ENCODE results near the gene MTARC2.
"Not testable (repeated sequence)": the region's sequence is repeated elsewhere in the genome, so short reads cannot be mapped to it uniquely, and the experiment has no call there.

MTARC2 gene

DNA sequence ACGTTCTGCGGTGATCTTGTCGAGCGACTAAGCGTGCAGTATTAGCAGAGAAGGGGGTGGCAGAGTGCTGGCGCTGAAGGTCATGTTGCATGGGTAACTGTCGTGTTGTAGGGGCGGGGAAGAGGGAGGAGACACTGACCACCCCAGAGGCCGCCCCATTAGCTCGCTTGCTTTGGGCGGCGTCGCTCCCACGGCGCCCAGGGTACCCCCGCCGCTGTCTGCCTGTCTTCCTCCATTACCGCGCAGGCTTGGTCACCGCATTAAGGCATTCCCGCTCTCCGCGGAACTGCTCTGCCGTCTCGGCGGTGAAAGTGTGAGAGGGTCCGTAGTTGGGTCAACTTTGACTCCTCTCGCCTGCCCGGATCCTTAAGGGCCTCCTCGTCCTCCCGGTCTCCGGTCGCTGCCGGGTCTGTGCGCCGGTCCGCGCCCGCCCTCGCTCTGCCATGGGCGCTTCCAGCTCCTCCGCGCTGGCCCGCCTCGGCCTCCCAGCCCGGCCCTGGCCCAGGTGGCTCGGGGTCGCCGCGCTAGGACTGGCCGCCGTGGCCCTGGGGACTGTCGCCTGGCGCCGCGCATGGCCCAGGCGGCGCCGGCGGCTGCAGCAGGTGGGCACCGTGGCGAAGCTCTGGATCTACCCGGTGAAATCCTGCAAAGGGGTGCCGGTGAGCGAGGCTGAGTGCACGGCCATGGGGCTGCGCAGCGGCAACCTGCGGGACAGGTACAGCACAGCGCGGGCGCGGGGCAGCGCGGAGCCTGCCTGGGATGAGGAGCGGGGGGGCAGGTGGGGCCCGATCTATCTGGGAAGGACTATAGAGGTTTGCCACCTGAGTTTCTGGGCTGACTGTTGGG lies at the start of gene MTARC2:
MTARC2 (plus strand) TSS at position 234 of the 846 bp plus-strand sequence; CDS start at position 444, 210 bp downstream.
- DNase-seq (ENCODE audit: low spot score): peak; percentile 21

DNA sequence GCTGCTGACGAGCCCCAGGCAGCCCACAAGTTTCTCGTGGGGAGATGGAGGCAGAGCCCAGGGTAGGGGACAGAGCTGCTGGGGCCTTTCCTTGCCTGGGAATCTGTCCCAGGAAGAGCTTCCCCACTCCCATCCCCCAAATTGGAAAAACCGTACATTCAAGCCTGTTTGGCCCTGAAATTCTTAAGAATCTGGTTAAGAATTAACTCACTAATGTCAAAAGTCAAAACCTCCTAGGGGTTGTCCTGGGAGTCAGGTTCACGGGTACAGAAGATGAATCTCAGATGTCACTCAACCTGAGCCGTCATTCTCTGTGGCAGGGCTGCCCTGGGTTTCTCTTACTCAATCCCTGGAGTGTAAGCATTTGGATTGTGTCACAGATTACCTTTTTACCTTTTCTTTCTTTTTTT lies 49.5 kb upstream of the MTARC2 start:
- DNase-seq (ENCODE audit: low spot score): no peak

DNA sequence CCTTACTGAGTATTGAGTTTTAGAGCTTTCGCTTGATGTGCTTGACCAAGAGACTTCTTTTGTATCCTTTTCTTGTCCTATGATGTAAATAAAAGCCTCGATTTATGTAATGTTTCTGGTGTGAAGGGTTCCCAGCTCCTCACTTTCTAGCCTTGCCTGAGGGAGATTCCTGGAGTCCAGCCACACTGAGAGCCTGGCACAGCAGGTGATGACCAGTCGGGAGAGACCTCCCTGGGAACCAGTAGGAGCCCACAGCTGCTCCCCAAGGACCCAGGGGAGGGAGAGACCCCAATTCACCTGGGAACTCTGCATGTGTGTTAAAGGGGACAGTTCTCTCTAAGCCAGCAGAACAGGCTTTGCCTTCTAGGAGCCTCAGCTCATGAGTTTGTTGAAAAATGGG lies 49.1 kb upstream of the MTARC2 start:
- DNase-seq (ENCODE audit: low spot score): no peak

DNA sequence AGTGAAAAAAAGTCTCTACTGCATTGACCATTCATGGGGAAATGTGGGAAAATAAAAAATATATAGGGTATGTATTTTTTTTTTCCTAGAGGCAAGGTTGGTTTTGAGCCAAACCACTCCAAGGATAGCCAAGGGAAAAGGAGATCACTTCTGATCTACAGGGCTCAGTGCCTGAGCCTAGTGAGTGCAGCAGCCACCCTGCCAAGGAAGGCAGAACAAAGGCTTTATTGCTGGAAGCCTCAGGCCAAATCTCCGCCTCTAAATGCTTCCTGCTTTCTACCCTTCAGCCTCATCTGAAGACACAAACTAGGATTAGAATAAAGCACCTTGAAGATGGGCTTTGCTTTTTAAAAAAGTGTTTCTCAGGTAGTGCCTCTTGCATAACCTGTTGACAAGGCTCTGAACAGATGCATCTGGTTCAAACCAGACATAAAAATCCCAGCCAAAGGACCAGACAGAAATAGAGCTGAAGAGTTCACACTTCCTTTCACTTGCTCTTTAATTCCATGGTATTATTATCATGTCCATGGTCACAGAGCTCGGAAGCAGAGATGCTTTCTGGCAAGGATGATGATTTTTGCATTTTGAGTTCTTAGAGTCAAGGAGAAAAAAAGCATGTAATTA lies 47.5 kb upstream of the MTARC2 start:
- no peak for DNase-seq (ENCODE audit: low spot score)

DNA sequence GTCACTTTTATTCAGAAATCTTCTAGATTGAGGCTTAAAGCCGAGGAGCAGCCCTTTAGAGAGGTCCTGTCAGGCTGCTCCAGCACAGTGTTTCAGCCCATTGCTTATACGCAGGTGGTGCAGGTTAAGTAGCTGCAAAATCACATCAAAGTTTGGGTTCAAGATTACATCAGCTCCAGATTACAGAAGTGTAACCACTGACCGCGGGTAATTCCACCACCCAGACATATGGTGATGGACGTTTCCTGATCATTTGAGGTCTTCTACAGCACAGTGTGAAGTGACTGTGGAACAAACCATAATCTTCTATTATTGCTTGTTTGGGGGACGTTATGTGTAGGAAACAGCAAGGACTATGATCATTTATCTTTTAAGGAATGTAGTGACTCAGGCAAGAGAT lies 46.1 kb upstream of the MTARC2 start:
- DNase-seq (ENCODE audit: low spot score): no peak

DNA sequence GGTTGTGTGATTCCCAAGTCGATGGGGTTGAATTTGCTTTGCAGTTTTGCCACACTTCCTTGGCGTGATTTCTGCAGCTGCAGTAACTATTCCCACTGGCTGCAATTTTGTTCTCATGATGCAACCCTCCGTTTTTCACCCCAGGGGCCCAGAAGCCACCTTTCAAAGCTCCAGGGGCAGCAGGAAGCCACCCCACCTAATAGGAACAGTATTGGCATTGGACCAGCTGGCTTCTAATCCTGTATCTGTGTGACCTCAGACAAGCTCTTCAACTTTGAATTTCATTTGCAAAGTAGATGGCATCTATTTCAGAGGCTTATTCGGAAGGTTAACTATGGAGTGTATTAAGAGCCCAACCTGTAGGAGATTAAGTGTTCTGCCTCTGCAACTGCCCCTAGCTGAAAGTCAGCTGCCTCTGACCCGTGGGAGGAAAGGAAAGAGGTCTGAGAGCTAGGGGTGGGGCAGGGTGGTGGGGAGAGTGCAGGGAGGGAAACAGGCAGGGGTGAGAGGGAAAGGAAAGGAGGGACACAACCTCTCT lies 45.3 kb upstream of the MTARC2 start:
- DNase-seq (ENCODE audit: low spot score): no peak

DNA sequence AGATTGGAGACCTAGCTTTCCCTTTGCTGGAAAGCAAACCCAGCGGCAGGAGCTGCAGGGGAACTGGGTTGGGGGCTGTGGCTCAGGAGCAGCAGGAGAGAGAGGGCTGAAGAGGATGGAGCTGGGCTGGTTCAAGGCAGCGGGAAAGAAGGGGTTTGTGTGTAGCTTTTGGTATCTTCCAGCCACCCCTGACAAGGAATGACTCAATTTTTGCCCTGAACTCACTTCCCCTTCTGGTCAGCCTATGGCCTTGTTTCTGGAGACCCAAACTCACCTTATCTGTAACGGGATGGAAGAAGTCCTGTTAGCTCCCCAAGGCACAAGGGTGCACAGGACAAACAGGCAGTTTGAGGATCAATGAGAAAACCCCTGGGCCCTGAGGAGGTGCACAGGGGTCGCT lies 44.8 kb upstream of the MTARC2 start:
- DNase-seq (ENCODE audit: low spot score): no peak

DNA sequence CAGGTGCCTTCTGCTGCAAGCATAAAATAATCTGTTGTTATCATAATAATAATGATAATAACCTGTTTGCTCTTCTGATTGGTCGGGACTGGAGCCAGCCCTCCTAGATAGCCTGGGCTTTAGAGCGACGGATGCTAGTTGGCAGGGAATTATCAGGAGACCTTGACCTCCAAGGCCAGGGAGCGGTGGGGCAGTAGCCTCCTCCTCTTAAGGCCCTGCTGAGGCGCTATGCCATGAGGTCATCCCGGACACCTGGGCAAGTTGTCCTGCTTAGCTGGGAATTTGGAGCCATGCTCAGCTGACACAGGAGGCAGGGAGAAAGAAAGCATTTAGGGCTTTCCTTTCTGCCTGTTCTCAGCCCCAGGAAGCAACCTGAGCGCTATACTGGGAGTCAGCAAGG lies 42.3 kb upstream of the MTARC2 start:
- no peak for DNase-seq (ENCODE audit: low spot score)

DNA sequence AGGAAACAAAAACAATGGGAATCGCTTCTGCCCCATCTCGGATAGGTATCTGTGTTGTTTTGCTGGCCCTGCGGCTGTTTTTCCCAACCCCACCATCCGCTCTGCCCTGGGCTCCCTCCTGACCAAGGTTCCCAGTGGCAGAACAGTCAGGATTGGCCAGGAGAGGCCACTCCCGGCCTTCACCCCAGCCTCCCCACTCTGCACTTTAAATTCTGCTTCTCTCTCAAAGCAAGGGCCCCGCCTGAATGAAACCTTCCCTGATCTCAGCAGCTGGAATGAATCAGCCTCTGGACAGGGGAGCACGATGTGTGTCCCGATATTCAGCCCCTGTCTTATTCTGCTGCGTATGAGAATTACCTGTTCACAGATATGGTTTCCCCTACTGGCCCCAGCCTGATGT lies 41.6 kb upstream of the MTARC2 start:
- no peak for DNase-seq (ENCODE audit: low spot score)

DNA sequence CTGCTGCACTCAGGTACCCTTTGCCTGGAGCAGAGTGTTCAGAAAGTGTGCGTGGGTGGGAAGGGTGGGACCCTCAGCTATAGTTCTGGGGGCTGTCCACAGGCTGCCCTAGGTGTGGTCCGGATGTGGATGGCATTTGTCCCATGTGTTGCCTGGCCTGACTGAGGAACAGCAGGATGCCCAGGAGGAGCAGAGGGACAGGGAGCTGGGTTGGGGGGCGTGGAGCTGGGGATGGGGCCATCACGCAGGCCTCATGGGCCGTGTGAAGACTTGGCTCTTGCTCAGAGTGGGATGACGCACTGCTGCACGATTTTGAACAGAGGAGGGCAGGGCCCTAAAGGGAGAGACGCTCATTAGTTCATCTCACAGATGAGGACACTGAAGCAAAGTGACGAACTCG lies 41.0 kb upstream of the MTARC2 start:
- no peak for DNase-seq (ENCODE audit: low spot score)

DNA sequence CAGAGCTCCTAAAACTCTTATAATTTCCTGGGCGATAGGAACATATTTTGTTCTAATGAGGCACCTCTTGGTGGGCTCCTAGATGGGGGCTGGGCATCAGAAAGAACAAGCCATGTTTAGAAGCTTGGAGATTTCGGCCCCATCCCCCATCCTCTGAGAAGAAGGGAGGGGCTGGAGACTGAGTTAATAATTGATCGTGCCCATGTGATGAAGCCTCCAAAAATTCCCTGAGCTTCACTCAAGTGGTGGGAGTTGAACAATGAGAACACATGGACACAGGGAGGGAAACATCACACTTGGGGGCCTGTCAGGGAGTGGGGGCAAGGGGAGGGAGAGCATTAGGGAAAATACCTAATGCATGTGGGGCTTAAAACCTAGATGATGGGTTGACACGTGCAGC lies 39.9 kb upstream of the MTARC2 start:
- DNase-seq (ENCODE audit: low spot score): no peak

DNA sequence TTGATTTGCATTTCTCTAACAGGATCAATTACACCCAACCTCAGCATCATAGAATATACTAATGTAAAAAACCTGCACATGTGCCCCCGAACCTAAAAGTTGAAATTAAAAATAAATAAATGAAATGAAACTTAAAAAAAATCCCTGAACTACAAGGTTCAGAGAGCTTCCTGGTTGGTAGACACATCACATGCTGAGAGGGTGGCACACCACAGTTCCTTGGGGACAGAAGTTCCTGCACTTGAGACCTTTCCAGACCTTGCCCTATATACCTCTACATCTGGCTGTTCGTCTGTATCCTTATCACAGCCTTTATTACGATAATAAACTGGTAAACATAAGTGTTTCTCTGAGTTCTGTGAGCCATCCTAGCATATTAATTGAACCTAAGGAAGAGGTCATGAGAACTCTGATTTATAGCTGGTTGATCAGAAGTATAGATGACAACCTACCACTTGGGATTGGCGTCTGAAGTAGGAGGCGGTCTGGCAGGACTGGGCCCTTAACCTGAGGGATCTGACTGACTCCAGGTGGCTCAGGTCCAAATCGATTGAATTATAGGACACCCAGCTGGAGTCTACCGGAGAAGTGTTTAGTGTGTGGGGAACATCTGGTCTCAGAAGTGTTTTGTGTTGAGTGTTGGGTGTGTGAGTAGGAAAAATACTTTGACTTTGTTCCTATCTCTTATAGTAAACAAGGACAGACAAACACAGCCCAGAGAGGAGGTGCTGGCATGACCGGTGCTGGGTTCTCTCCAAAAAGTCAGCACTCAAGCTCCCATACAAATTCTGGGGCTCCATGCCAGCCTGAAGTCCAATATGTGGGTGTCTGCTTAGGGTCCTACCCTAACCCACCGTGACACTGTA lies 39.0 kb upstream of the MTARC2 start:
- DNase-seq (ENCODE audit: low spot score): peak; percentile 33

DNA sequence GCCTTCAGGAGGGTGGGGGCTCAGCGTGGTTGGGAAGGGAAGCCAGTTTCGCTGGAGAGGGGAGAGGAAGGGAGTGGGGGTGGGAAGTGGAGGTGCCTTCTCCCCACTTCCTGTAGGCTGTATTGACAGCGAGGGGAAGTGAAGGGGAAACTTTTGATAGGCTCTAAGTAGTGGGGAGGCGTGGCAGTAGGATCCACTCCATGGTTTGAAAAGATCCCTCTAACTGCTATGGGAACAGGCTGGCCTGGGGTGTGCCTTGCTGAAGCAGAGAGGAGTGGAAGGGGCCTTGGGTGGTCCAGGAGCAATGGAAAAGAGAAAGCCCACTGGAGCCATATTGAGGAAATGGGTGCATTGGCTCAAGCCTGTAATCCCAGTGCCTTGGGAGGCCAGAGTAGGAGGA lies 37.8 kb upstream of the MTARC2 start:
- no peak for DNase-seq (ENCODE audit: low spot score)

DNA sequence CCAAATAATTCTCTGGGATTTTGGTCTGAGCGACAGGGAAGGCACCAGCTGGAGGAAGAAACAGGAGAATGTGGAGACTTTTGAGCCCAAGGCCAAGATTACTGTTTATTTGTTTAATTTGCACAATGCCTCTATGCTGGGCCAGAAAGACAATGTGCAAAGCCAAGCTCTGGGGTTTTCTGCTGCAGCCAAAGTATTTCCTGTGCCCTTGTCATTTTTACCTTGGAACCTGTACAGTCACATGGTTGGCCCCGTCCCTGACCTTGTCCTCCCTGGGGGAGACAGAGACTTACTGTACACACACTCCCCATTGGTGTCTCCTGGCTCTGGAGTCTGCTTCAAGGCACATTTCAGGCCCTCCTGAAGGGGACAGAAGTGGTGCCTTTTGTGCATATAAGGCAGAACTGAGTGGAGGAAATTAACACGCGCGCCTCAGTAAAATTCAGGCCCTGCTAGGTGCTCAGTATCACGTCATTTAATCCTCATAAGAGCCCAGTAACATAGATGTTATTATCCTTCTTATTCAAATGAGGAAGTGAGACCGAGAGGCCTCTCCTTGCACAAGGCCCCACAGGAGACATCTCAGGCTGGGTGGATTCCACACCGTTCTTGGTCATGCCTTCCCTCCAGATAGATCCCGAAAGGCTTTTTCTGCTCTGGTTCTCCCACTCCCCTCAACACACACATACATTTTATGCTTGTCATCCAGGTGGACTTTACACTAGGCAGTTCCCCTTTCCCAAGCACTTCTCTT lies 36.9 kb upstream of the MTARC2 start:
- peak; percentile 48 for DNase-seq (ENCODE audit: low spot score)

DNA sequence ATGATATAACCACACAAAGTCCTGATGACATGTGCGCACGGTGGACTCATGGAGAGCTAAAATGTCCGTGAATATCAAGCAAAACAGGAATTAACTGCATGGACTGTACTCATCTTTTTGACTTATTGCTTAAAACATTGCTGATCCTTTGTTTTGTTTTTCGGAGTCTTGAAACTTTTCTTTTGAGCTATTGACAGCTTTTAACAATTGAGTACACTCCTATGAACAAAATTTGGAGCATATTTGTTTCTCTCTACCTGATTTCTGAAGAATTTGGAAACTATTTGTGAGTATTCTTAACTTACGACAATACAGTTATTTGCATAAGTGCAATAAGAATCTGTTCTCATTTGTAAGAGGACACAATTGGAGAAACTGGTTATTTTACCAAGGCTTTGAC lies 32.1 kb upstream of the MTARC2 start:
- not testable (repeated sequence) for DNase-seq (ENCODE audit: low spot score)

DNA sequence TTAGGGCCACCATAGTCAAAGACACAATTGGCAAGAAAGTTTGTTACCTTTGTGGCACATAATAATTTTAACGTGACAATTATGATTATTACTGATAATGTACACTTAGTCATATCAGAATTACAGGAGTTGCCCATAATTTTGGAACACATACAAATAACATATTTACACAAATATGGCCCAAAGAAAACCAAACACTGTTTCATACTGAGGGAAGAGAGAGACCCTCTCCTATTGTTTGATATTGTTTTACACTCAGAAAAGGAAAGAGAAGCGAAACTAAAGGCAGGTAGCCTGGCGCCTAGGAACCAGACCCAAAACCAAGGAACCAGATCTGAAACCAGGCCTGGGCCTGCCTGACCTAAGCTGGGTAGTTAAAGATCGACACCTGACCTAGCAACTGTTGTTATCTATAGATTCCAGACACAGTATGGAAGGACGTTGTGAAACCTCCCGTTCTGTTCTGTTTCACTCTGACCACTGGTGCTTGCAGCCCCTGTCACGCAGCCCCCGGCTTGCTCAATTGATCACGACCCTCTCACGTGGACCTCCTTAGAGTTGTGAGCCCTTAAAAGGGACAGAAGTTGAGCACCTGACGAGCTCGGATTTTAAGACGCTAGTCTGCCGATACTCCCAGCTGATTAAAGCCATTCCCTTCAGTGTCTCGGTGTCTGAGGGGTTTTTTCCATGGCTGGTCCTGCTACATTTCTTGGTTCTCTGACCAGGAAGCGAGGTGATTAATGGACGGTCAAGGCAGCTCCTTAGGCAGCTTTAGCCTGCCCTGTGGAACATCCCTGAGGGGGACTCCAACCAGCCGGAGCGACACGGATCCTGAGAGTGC lies 30.1 kb upstream of the MTARC2 start:
- DNase-seq (ENCODE audit: low spot score): no peak

DNA sequence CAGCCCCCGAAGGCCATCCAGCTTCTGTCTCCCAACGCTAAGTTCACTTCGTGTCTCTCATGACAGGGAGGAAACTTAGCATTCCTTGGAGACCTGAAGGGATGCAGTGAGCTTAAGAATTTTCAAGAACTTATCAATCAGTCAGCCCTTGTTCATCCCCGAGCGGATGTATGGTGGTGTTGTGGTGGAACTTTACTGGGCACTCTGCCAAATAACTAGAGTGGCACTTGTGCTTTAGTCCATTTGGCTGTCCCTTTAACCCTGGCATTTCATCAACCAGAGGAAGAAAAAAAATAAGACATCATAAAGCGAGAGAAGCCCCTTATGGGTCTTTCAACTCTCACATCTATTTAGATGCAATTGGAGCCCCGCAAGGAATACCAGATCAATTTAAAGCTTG lies 26.9 kb upstream of the MTARC2 start:
- not testable (repeated sequence) for DNase-seq (ENCODE audit: low spot score)

DNA sequence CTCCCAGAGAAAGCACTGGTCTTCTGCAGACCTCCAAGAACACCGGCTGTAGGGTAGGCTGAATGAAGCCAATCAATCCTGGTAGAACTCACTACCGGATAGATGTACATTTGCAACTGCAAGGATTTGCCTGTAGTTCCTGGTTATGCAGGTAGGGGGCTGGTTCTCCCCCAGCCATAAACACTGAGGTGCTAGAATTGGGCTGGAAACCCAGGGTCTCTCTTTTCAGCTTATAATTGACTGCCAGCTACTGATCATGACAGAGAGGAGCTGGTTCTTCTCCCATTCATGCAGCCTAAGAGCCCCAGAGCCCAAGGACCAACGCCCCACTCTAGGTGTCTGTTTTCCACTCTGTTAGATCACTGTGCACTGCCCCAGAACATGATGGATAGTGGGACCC lies 21.5 kb upstream of the MTARC2 start:
- peak; percentile 32 for DNase-seq (ENCODE audit: low spot score)

DNA sequence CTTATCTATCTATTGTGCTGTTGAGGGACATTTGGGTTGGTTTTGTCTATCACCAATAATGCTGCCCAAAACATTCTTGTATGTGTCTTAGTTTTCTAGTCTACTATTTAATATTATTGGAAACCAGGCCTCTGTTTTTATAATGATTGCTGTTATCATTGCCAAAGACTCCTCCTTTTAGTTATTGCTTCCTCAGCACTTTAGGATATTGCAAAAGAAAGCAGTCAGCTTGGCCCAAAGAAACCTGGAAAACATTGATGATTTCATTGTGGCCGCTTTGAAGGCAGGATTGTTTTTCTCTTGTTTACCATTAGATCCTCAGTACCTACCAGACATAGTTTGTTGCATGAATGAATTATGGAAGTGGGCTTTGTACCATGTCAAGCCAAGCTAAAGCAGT lies 20.6 kb upstream of the MTARC2 start:
- no peak for DNase-seq (ENCODE audit: low spot score)

DNA sequence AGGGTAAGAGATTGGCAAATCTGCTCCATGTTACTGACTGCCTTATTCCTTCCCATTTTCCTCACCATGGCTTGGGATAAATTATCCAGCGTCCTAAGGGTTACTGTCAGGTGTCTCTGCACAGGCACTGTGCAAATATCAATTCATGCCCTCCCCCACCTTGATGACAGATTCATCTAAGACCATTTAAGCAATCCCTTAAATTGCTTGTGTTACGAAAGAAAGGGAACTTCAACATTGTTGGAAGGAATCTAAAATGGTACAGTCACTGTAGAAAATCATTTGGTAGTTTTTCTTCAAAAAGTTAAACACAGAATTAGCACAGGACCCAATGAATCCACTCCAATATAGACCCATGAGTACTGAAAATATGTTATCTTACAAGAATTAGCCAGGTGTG lies 17.6 kb upstream of the MTARC2 start:
- no peak for DNase-seq (ENCODE audit: low spot score)

DNA sequence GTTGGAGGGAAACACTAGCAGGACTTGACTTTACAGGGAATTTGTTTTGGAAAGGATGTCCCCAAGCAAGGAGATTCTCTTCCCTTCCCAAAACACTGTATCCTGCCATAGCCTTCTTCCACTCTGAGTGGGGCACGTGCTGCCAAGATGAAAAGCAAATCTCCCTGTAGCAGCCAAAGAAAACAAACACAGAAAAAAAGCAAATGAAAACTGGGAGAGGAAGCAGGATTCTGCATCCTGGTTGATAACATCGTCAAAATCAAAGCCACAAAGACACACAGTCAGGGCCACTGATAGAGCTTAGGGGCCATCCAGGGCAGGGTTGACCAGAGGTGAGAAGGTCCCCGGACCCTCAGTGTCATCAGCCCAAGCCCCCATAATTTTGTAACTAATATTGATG lies 16.0 kb upstream of the MTARC2 start:
- no peak for DNase-seq (ENCODE audit: low spot score)

All from germinal center (tissue), 1 donor.